Measurements from ENCODE around the gene AMZ2. TPM values are rescaled to one million over a fixed set of nuclear protein-coding genes. Genes with fewer than 3 reads are reported as not detected.

The AMZ2 gene
- total and polyA plus RNA-seq, 2 of the 8 experiments (the other 6 are each of a cell fraction or from before 2014, with no cell fraction given), result 49.5 to 71.0 TPM

DNA sequence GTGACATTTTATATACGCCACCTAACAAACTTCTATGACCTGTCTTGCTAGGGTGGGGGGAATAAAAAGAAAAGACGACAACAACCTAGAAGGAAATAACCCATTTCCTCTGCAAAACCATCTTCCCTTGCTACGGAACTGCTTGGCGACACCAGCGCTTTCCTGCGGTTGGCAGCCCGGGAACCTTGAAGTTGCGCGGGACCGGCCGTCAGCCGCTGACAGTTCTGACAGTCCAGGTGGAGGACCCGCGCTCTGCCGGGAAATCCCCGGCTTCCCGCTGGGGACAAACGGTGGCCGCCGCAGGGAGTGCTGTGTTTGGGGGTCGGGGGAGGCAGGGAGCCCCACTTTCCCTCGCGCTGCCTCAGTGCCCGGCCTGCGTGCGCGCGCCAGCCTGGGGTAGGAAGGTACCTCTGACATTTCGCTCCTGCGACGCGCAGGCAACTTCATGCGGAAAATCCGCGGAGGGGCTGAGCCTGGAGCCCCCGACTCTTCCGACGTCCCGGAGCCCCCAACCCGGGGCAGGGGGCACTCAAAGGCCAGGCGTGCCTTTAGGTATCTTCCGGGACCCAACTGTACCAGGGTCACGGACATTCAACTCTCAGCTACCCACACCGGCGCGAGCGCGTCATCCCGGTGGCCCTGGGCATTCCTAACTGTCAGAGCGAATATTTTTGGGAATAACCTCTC is 42.6 kb downstream of the AMZ2 start:
- no peak overlapping the region for H3K56ac ChIP-seq (replicated peaks; ENCODE audit: insufficient read length, low read depth, low read length)
- H2BK120ac ChIP-seq (replicated peaks; ENCODE audit: low read depth, low read length), result no peak overlapping the region
- no peak overlapping the region for H2BK12ac ChIP-seq (ENCODE audit: low read depth, low read length)
- H4K8ac ChIP-seq (ENCODE audit: extremely low read depth, insufficient read depth, low read length), result no peak overlapping the region
- peak overlapping the region; percentile 68 to 83 for H3K4me2 ChIP-seq (ENCODE audit: insufficient read depth in 1 of 2, low read depth in 2 of 2, low read length in 2 of 2)
- no peak overlapping the region for H2BK20ac ChIP-seq (ENCODE audit: low read length)
- no peaks in the 10 kb centered on the region for H3K79me1 ChIP-seq (ENCODE audit: low read depth, low read length)
- no peak overlapping the region for H3K9ac ChIP-seq (replicated peaks in 1 of 4; ENCODE audit: extremely low read depth in 1 of 4, low read depth in 3 of 4, low read length in 3 of 4)
- H3K27ac ChIP-seq (ENCODE audit: low read depth, low read length), result no peak overlapping the region
- H3K23me2 ChIP-seq (ENCODE audit: low read depth, low read length), result peaks cover 22% of the 10 kb centered on the region
- no peak overlapping the region for H3K4ac ChIP-seq (replicated peaks; ENCODE audit: insufficient read length, low read depth, low read length)
- H3K4me1 ChIP-seq (replicated peaks in 1 of 4; ENCODE audit: control insufficient read depth in 3 of 4, insufficient read depth in 4 of 4, low read length in 3 of 4), result peaks cover 14 to 27% (median 22%) of the 10 kb centered on the region in 4 experiments; a peak in 6 of 7 replicates
- no peaks in the 10 kb centered on the region for H3K36me3 ChIP-seq (ENCODE audit: control insufficient read depth in 2 of 4, insufficient read depth in 4 of 4, low read length in 3 of 4)
- FAIRE-seq (no peak), DNase-seq (ENCODE audit: low read depth in 1 of 2, low spot score in 2 of 2) (peak in 1 of 2 experiments; percentile 71)
- no peaks in the 10 kb centered on the region for H3K79me2 ChIP-seq (ENCODE audit: control insufficient read depth in 1 of 2, insufficient read depth in 2 of 2, low read length in 2 of 2)
- H3K14ac ChIP-seq (ENCODE audit: insufficient read length), result no peak overlapping the region
- no peak overlapping the region for H2AK5ac ChIP-seq (ENCODE audit: low read depth, low read length)
- H3K18ac ChIP-seq (ENCODE audit: extremely low read depth, low read length), result no peak overlapping the region
- no peak overlapping the region for H3K23ac ChIP-seq (ENCODE audit: insufficient read length)
- H4K5ac ChIP-seq (ENCODE audit: insufficient read length, low read depth, low read length), result no peak overlapping the region
- no peak overlapping the region for H2BK15ac ChIP-seq (ENCODE audit: low read length)
- no peak overlapping the region for H4K91ac ChIP-seq (replicated peaks; ENCODE audit: insufficient read length, low read length)
- H4K20me1 ChIP-seq (replicated peaks in 1 of 2; ENCODE audit: control insufficient read depth in 1 of 2, insufficient read depth in 2 of 2, low read length in 2 of 2), result peaks cover 0 to 3% of the 10 kb centered on the region in 2 experiments
- WGBS, 2 experiments (ENCODE audit: extremely low coverage in 1 of 2, insufficient coverage in 1 of 2, insufficient read length in 1 of 2, insufficient replicate concordance in 2 of 2, low coverage in 1 of 2, low lambda C conversion rate in 2 of 2, missing lambda C conversion rate in 1 of 2), result 4% methylated on average over 48 of the region's 50 CpGs; no CpG with 5 or more reads in 1 of the 2 experiments
- peaks cover 8 to 25% (median 24%) of the 10 kb centered on the region in 4 experiments for H3K27me3 ChIP-seq (replicated peaks in 1 of 4; ENCODE audit: control insufficient read depth in 3 of 4, extremely low read depth in 1 of 4, insufficient read depth in 3 of 4, low read length in 3 of 4)
- H2BK5ac ChIP-seq (ENCODE audit: low read depth, low read length), result no peak overlapping the region
- ChIA-PET CTCF (ENCODE audit: partially characterized antibody) (interaction anchor here (0.9 to 3.5 kb wide), 5 partner anchors 15 to 141 kb away, joined by 3 to 17 read pairs (median 11); no protein-coding TSS in a partner anchor), POLR2A (ENCODE audit: partially characterized antibody) (interaction anchor here (0.7 to 3.6 kb wide), 8 partner anchors 10 to 151 kb away, joined by 3 to 18 read pairs (median 4); no protein-coding TSS in a partner anchor)
- peak overlapping the region; percentile 41 to 73 (median 63) for H3K4me3 ChIP-seq (ENCODE audit: extremely low read depth in 1 of 4, insufficient read depth in 2 of 4, low read depth in 3 of 4, low read length in 4 of 4)
- H3K9me3 ChIP-seq (ENCODE audit: insufficient read depth in 2 of 2, low read depth in 1 of 2, low read length in 1 of 2), result no peaks in the 10 kb centered on the region
- no peak overlapping the region for H2AFZ ChIP-seq (ENCODE audit: low read length)
- peak; percentile 82 for TF ChIP-seq CTBP2 (IDR thresholded peaks at IDR 0.05; ENCODE audit: borderline replicate concordance, insufficient read depth, insufficient read length, low read length)
- TF ChIP-seq SIN3A (conservative IDR thresholded peaks at IDR 0.05 in 1 of 2, IDR thresholded peaks at IDR 0.05 in 1 of 2; ENCODE audit: low read depth in 1 of 2, low read length in 2 of 2), result peak; percentile 98
- TF ChIP-seq, protein P1, sequence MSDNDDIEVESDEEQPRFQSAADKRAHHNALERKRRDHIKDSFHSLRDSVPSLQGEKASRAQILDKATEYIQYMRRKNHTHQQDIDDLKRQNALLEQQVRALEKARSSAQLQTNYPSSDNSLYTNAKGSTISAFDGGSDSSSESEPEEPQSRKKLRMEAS (IDR thresholded peaks at IDR 0.05), result peak; percentile 61
- no peak for TF ChIP-seq TEAD4 (IDR thresholded peaks at IDR 0.05; ENCODE audit: low read depth, low read length)
- TF ChIP-seq, protein P2, sequence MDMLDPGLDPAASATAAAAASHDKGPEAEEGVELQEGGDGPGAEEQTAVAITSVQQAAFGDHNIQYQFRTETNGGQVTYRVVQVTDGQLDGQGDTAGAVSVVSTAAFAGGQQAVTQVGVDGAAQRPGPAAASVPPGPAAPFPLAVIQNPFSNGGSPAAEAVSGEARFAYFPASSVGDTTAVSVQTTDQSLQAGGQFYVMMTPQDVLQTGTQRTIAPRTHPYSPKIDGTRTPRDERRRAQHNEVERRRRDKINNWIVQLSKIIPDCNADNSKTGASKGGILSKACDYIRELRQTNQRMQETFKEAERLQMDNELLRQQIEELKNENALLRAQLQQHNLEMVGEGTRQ (IDR thresholded peaks at IDR 0.05; ENCODE audit: low read length), result no peak
- TF ChIP-seq, protein P3, sequence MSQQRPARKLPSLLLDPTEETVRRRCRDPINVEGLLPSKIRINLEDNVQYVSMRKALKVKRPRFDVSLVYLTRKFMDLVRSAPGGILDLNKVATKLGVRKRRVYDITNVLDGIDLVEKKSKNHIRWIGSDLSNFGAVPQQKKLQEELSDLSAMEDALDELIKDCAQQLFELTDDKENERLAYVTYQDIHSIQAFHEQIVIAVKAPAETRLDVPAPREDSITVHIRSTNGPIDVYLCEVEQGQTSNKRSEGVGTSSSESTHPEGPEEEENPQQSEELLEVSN (IDR thresholded peaks at IDR 0.05), result peak; percentile 38; the same call in 1 of the 2 replicates
- peak; percentile 33 to 49; a peak in 1 of 4 replicates for TF ChIP-seq HDAC2 (IDR thresholded peaks at IDR 0.05; ENCODE audit: borderline replicate concordance in 1 of 2, low read depth in 2 of 2, low read length in 2 of 2)
- peak; percentile 47 for TF ChIP-seq EZH2 (IDR thresholded peaks at IDR 0.05; ENCODE audit: low read depth, low read length, severe bottlenecking)

Data from H1 (cell line).